GM12878 (cell line): ENCODE data around the gene GLRA1. TPM values are rescaled to one million over a fixed set of nuclear protein-coding genes. Genes with fewer than 3 reads are reported as not detected.

Source experiments
- CBX3 ChIP-seq: fragments of 200-600 bp; sonication (generic); IDR thresholded peaks from 2 replicates; pipeline ENCODE4 v1.6.1; 2016; ENCODE audit warnings: low read depth, borderline replicate concordance
- HDGF ChIP-seq: fragments of 450-650 bp; IDR thresholded peaks from 2 replicates; pipeline ENCODE4 v1.6.1; 2016; ENCODE audit warnings: antibody characterized with exemption
- HSF1 ChIP-seq: fragments of 150-350 bp; IDR thresholded peaks from 2 replicates; pipeline ENCODE4 v1.6.1; 2014; ENCODE audit warnings: mild to moderate bottlenecking, low read depth, low read length
- KAT2A ChIP-seq: conservative IDR thresholded peaks from 2 replicates; pipeline ENCODE4 v1.6.1; 2011; ENCODE audit warnings: low read depth, low read length; ENCODE audit not compliant: control insufficient read depth
- NFIC ChIP-seq: IDR thresholded peaks from 2 replicates; pipeline ENCODE4 v1.6.1; 2012; ENCODE audit warnings: low read depth, mild to moderate bottlenecking, inconsistent platforms, low read length, moderate library complexity
- NR2C2 ChIP-seq: IDR thresholded peaks from 2 replicates; pipeline ENCODE4 v1.6.1; 2011; ENCODE audit warnings: borderline replicate concordance, low read depth; ENCODE audit not compliant: control insufficient read depth, insufficient read length
- REST ChIP-seq: IDR thresholded peaks from 2 replicates; pipeline ENCODE4 v1.6.1; 2012; ENCODE audit warnings: mild to moderate bottlenecking, low read depth, low read length
- SUZ12 ChIP-seq: fragments of 200-600 bp; sonication (generic); IDR thresholded peaks from one replicate; pipeline ENCODE4 v1.6.1; 2018; ENCODE audit warnings: antibody characterized with exemption, mild to moderate bottlenecking; ENCODE audit not compliant: unreplicated experiment
- ZNF274 ChIP-seq: IDR thresholded peaks from one replicate; pipeline ENCODE4 v1.8.0; 2011; ENCODE audit not compliant: insufficient read length, insufficient read depth
- polyA plus RNA-seq, 11 experiments: library from polyadenylated mRNA; depleted of rRNA in 4 of 11; unstranded in 6 of 11; stranded (reverse) in 5 of 11; fragments of >200 nt; fragmentation: Nextera tagmentation in 4 of 11; fragmentation: Illumina TruSeq in 1 of 11; extraction: Ambion mirVana in 4 of 11; extraction: Trizol in 1 of 11; gene quantifications; 1 replicate in 1 of 11; 2 replicates in 10 of 11; pipeline versions ENCODE4 v1.2.1 to v1.2.3, GENCODE V29; 2011 to 2016; ENCODE audit warnings: inconsistent platforms in 2 of 11, missing spikeins in 2 of 11, low read depth in 1 of 11
- total RNA-seq, 4 experiments: library from RNA; depleted of rRNA in 3 of 4; stranded (reverse); fragments of >200 nt in 3 of 4; fragmentation: Illumina TruSeq in 1 of 4; extraction: Trizol in 1 of 4; gene quantifications; 2 replicates each; pipeline versions ENCODE4 v1.2.1 to v1.2.3, GENCODE V29; 2013 to 2021

Gene GLRA1
- total and polyA plus RNA-seq, 10 of the 15 experiments (the other 5 are each of a cell fraction or from before 2014, with no cell fraction given) = not detected

GRCh38 chr5:151947931-151948608, 23.4 kb upstream of the GLRA1 start (continued):
- TF ChIP-seq REST = no peak
- TF ChIP-seq ZNF274 = no peak
- TF ChIP-seq HDGF = no peak
- TF ChIP-seq NR2C2 = no peak
- no peak for TF ChIP-seq NFIC
- TF ChIP-seq KAT2A = no peak
- TF ChIP-seq CBX3 = no peak
- TF ChIP-seq SUZ12 = no peak
- TF ChIP-seq HSF1 = no peak
- TF ChIP-seq, all 136 proteins: peak for 0
